ENCODE measurements around the gene SCFD1.

DNA sequence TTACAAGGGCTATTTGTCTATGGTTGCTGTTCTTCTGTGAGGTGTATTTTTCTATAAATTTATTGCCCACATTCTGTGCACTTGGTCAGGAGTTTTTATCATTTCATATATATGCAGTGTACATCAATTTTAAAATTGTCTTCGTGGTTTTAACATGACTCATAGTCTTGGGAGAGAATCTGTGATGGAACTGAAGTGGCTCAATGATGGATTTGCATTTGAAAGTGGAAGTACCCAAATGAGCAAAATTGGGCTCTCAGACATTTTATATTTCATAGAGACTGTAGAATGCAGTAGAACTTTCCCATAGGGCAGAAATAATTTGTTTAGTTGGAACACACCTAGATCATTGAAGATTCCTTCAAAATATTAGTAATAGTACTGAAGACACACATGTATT lies 1.9 kb upstream of the SCFD1 start:
- no peak for TF ChIP-seq CTCF (IDR thresholded peaks at IDR 0.05 in 8 of 11, conservative IDR thresholded peaks at IDR 0.05 in 3 of 11)
- no peak for TF ChIP-seq POLR2A (IDR thresholded peaks at IDR 0.05)
- no peak for TF ChIP-seq POLR2AphosphoS5 (IDR thresholded peaks at IDR 0.05)

Measured in spleen (tissue), 7 donors.